Transverse colon (tissue), 4 donors: ENCODE data around the gene CPNE8.

Experiments
- POLR2A ChIP-seq: fragments of 450-650 bp; IDR thresholded peaks from one replicate; pipeline ENCODE4 v1.6.1; 2016; ENCODE audit warnings: antibody characterized with exemption, mild to moderate bottlenecking, moderate library complexity
- POLR2AphosphoS5 ChIP-seq, 3 donors: sonication (generic); formaldehyde crosslinking; IDR thresholded peaks; one replicate each; pipeline ENCODE4 v1.6.1; 2016; ENCODE audit warnings: antibody characterized with exemption in 3 of 3
- TF ChIP-seq, protein P1 (sequence below), 5 experiments: fragments of 200-600 bp in 3 of 5; fragments of 450-650 bp in 2 of 5; sonication (generic) in 3 of 5; IDR thresholded peaks; 1 replicate in 2 of 5; 2 replicates in 3 of 5; pipeline ENCODE4 v1.5.1; 2016 to 2017; ENCODE audit warnings: antibody characterized with exemption in 5 of 5, inconsistent platforms in 3 of 5, mild to moderate bottlenecking in 2 of 5, moderate library complexity in 1 of 5

DNA sequence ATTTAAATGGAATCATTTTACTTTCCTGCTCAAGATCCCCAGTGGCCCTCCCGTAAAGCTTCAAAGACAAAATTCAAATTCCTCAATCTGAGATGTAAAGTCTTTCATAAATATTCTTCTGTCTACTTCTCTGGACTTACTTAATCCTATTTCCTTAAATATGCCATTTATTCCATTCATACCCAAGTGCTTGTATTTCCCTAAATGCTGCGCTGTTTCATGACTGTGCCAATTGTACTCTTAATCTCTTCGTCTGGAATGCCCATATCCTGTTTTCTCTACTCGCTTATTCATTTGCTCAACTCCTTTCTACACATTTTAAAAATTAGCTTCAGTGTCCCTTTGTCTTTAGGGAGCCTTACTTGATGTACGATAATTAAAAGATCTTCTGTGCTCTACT lies 280.1 kb downstream of the CPNE8 start:
- TF ChIP-seq, protein P1, sequence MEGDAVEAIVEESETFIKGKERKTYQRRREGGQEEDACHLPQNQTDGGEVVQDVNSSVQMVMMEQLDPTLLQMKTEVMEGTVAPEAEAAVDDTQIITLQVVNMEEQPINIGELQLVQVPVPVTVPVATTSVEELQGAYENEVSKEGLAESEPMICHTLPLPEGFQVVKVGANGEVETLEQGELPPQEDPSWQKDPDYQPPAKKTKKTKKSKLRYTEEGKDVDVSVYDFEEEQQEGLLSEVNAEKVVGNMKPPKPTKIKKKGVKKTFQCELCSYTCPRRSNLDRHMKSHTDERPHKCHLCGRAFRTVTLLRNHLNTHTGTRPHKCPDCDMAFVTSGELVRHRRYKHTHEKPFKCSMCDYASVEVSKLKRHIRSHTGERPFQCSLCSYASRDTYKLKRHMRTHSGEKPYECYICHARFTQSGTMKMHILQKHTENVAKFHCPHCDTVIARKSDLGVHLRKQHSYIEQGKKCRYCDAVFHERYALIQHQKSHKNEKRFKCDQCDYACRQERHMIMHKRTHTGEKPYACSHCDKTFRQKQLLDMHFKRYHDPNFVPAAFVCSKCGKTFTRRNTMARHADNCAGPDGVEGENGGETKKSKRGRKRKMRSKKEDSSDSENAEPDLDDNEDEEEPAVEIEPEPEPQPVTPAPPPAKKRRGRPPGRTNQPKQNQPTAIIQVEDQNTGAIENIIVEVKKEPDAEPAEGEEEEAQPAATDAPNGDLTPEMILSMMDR (IDR thresholded peaks at IDR 0.05) = no peak
- no peak for TF ChIP-seq POLR2A
- TF ChIP-seq POLR2AphosphoS5 (IDR thresholded peaks at IDR 0.05) = no peak
